ENCODE results near the gene CHGA.

GRCh38 chr14:92959761-92960680, 37.1 kb downstream of the CHGA start:
- TF ChIP-seq, protein P1, sequence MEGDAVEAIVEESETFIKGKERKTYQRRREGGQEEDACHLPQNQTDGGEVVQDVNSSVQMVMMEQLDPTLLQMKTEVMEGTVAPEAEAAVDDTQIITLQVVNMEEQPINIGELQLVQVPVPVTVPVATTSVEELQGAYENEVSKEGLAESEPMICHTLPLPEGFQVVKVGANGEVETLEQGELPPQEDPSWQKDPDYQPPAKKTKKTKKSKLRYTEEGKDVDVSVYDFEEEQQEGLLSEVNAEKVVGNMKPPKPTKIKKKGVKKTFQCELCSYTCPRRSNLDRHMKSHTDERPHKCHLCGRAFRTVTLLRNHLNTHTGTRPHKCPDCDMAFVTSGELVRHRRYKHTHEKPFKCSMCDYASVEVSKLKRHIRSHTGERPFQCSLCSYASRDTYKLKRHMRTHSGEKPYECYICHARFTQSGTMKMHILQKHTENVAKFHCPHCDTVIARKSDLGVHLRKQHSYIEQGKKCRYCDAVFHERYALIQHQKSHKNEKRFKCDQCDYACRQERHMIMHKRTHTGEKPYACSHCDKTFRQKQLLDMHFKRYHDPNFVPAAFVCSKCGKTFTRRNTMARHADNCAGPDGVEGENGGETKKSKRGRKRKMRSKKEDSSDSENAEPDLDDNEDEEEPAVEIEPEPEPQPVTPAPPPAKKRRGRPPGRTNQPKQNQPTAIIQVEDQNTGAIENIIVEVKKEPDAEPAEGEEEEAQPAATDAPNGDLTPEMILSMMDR (IDR thresholded peaks at IDR 0.05) = no peak
- TF ChIP-seq ZFX (IDR thresholded peaks at IDR 0.05; ENCODE audit: borderline replicate concordance) = no peak
